ENCODE measurements around the gene RRAGC.

DNA sequence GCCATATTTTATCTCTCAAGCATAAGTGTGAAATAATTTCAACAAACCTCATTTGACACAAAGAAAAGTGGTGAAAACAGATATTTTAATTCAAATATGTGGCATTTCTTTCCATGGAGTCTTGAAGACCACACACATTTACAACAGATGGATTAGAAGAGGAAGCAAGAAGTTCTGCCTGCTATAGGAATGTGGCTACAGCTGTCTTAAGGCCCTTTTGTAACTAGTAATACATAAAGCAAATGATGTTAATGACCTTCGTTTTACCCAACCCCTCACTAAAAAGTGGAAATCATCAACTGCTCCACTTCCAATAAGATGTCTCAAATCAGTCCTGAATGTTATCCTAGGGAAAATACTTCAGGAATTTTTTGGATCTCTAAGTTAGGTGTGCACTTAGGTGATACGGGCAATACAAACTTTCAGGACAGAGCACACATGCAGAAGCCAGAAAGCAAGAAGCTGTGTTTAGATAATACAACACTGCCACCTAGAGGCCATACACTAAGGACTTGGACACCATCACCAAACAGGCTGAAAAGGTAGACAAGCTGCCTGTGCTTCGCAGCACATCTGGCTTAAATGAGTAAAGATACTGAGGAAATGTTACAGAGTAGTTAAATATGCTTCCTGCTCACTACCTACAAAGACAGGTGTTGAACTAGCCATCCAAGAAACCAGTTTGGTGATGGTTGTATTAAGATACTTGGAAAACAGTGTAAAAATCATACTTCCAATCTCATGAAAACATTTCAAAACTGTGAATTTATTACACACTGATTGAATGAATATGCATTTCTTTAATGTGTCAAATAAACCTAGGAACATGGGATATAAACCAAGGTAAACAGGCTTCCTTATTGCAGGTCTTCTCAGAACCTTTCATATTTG is 24.4 kb downstream of the RRAGC start:
- TF ChIP-seq, protein P1, sequence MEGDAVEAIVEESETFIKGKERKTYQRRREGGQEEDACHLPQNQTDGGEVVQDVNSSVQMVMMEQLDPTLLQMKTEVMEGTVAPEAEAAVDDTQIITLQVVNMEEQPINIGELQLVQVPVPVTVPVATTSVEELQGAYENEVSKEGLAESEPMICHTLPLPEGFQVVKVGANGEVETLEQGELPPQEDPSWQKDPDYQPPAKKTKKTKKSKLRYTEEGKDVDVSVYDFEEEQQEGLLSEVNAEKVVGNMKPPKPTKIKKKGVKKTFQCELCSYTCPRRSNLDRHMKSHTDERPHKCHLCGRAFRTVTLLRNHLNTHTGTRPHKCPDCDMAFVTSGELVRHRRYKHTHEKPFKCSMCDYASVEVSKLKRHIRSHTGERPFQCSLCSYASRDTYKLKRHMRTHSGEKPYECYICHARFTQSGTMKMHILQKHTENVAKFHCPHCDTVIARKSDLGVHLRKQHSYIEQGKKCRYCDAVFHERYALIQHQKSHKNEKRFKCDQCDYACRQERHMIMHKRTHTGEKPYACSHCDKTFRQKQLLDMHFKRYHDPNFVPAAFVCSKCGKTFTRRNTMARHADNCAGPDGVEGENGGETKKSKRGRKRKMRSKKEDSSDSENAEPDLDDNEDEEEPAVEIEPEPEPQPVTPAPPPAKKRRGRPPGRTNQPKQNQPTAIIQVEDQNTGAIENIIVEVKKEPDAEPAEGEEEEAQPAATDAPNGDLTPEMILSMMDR (conservative IDR thresholded peaks at IDR 0.05; ENCODE audit: low read length), result peak; percentile 87
- TF ChIP-seq EZH2phosphoT487 (IDR thresholded peaks at IDR 0.05; ENCODE audit: borderline replicate concordance), result no peak

All from Loucy (cell line).